GM12878 (cell line): ENCODE results near the gene NXN. TPM values are rescaled to one million over a fixed set of nuclear protein-coding genes. Genes with fewer than 3 reads are reported as not detected.

Source experiments
- ATAC-seq: fragments of 200-7000 bp; cut with Tn5 transposase; 3 replicates; pipeline ENCODE4 v1.9.1; 2020; ENCODE audit warnings: mild to moderate bottlenecking, moderate library complexity
- BruUV-seq: library from RNA; stranded (reverse); fragments of 400-500 nt; replicated peaks from 2 replicates; lab custom pipeline; 2021; lab: Mats Ljungman, UMichigan
- CTCF ChIA-PET: fragments of 300-600 bp; sonication (Branson Sonifier 250); formaldehyde crosslinking; extraction: SDS; loops from one replicate; lab custom pipeline; 2021; ENCODE audit warnings: inconsistent platforms; lab: Yijun Ruan, JAX
- POLR2A ChIA-PET: fragments of 350-600 bp; formaldehyde crosslinking; extraction: SDS; loops from one replicate; lab custom pipeline; 2021; ENCODE audit warnings: inconsistent platforms; lab: Charles Lee
- RAD21 ChIA-PET: fragments of 300-600 bp; sonication (Branson Sonifier 250); formaldehyde crosslinking; loops from one replicate; lab custom pipeline; 2023; ENCODE audit warnings: antibody characterized with exemption; ENCODE audit not compliant: unreplicated experiment; lab: Charles Lee
- SMC1A ChIA-PET: fragments of 300-600 bp; sonication (Branson Sonifier 250); formaldehyde crosslinking; loops from one replicate; lab custom pipeline; 2023; ENCODE audit not compliant: unreplicated experiment, uncharacterized antibody; lab: Charles Lee
- DNase-seq: peaks from one replicate; pipeline ENCODE4 v3.0.0-alpha.2; 2011; ENCODE audit warnings: low read depth, low spot score
- FAIRE-seq: peaks from 3 replicates; lab custom pipeline; 2011; peaks lifted over from hg19 to GRCh38; lab: Jason Lieb, UNC
- H2AFZ ChIP-seq: 2 replicates; pipeline ENCODE4 v1.6.0; 2011; ENCODE audit warnings: low read depth, low read length, control low read depth; ENCODE audit not compliant: control insufficient read depth
- H3K27ac ChIP-seq: 2 replicates; pipeline ENCODE4 v1.5.1; 2011; ENCODE audit warnings: control low read depth; ENCODE audit not compliant: control insufficient read depth, insufficient read depth
- H3K27me3 ChIP-seq, 2 experiments: replicated peaks in 1 of 2; 2 replicates each; pipeline versions ENCODE4 v1.6.0 to v1.6.1; 2011; ENCODE audit warnings: low read length in 1 of 2; ENCODE audit not compliant: control insufficient read depth in 2 of 2, insufficient read depth in 2 of 2
- H3K36me3 ChIP-seq, 2 experiments: 2 replicates each; pipeline ENCODE4 v1.5.1; 2011; ENCODE audit warnings: low read length in 1 of 2; ENCODE audit not compliant: control insufficient read depth in 2 of 2, insufficient read depth in 2 of 2
- H3K4me1 ChIP-seq: 2 replicates; pipeline ENCODE4 v1.6.1; 2011; ENCODE audit warnings: mild to moderate bottlenecking, low read length, moderate library complexity, mixed read lengths; ENCODE audit not compliant: control insufficient read depth, insufficient read depth
- H3K4me2 ChIP-seq: 2 replicates; pipeline ENCODE4 v1.6.0; 2011; ENCODE audit warnings: control low read depth; ENCODE audit not compliant: control insufficient read depth, insufficient read depth
- H3K4me3 ChIP-seq: fragments of 200-600 bp; sonication (generic); 2 replicates; pipeline ENCODE4 v1.5.1; 2016
- H3K79me2 ChIP-seq: 2 replicates; pipeline ENCODE4 v1.6.0; 2011; ENCODE audit warnings: low read length; ENCODE audit not compliant: control insufficient read depth, insufficient read depth
- H3K9ac ChIP-seq: 2 replicates; pipeline ENCODE4 v1.8.0; 2011; ENCODE audit warnings: low read length, control low read depth, mixed read lengths; ENCODE audit not compliant: control insufficient read depth, insufficient read depth
- H3K9me3 ChIP-seq: replicated peaks from 3 replicates; pipeline ENCODE4 v1.5.1; 2011; ENCODE audit warnings: mild to moderate bottlenecking, low read length; ENCODE audit not compliant: control insufficient read depth, insufficient read depth
- H4K20me1 ChIP-seq: 2 replicates; pipeline ENCODE4 v1.6.0; 2011; ENCODE audit not compliant: control insufficient read depth, insufficient read depth
- ATF2 ChIP-seq: IDR thresholded peaks from 2 replicates; pipeline ENCODE4 v1.6.1; 2012; ENCODE audit warnings: low read length, inconsistent platforms
- BHLHE40 ChIP-seq, 2 experiments: fragments of 450-650 bp in 1 of 2; IDR thresholded peaks; 2 replicates each; pipeline ENCODE4 v1.6.1; 2011 to 2017; ENCODE audit warnings: low read depth in 2 of 2, borderline replicate concordance in 1 of 2, improper control_type of control experiment in 1 of 2, low read length in 1 of 2, mild to moderate bottlenecking in 1 of 2
- FOXM1 ChIP-seq: IDR thresholded peaks from 2 replicates; pipeline ENCODE4 v1.6.1; 2012; ENCODE audit warnings: low read depth, mild to moderate bottlenecking, inconsistent platforms, low read length, moderate library complexity
- MEF2A ChIP-seq: IDR thresholded peaks from 2 replicates; pipeline ENCODE4 v1.6.1; 2011; ENCODE audit warnings: low read depth, mild to moderate bottlenecking, low read length, moderate library complexity; ENCODE audit not compliant: insufficient read depth
- POLR2AphosphoS2 ChIP-seq: IDR thresholded peaks from 2 replicates; pipeline ENCODE4 v1.6.1; 2011; ENCODE audit warnings: low read depth, mild to moderate bottlenecking, low read length, improper control_type of control experiment, moderate library complexity
- PRDM15 ChIP-seq: fragments of 450-650 bp; formaldehyde crosslinking; IDR thresholded peaks from 2 replicates; pipeline ENCODE4 v1.4.0; 2020; ENCODE audit warnings: mild to moderate bottlenecking, moderate library complexity
- STAT3 ChIP-seq: IDR thresholded peaks from 2 replicates; pipeline ENCODE4 v1.6.1; 2011; ENCODE audit warnings: low read depth, low read length, improper control_type of control experiment
- YBX1 ChIP-seq: fragments of 450-650 bp; IDR thresholded peaks from 2 replicates; pipeline ENCODE4 v1.6.1; 2016; ENCODE audit warnings: antibody characterized with exemption
- ZBTB11 ChIP-seq: fragments of 450-650 bp; formaldehyde crosslinking; IDR thresholded peaks from 2 replicates; pipeline ENCODE4 v1.5.0; 2022; ENCODE audit warnings: mild to moderate bottlenecking, missing genetic modification characterization
- ZNF622 ChIP-seq: fragments of 450-650 bp; IDR thresholded peaks from 2 replicates; pipeline ENCODE4 v1.6.1; 2017; ENCODE audit warnings: mild to moderate bottlenecking, inconsistent platforms
- WGBS: methylation state at CpG from one replicate; pipeline ENCODE4 v1.1.6; 2016; ENCODE audit warnings: low lambda C conversion rate; ENCODE audit not compliant: insufficient replicate concordance, insufficient coverage; ENCODE audit errors: missing lambda C conversion rate; 5-methylcytosine and 5-hydroxymethylcytosine counted together
- in situ Hi-C: fragments of 300-500 bp; cut with MboI; formaldehyde crosslinking; loops from 9 replicates; pipeline ENCODE4 v1.14.3; 2018; ENCODE audit warnings: mixed read lengths
- intact Hi-C: fragments of 100-400 bp; cut with micrococcal nuclease; formaldehyde crosslinking; loops from one replicate; pipeline ENCODE4 v1.14.2; 2022; ENCODE audit not compliant: unreplicated experiment
- polyA plus RNA-seq, 11 experiments: library from polyadenylated mRNA; depleted of rRNA in 4 of 11; unstranded in 6 of 11; stranded (reverse) in 5 of 11; fragments of >200 nt; fragmentation: Nextera tagmentation in 4 of 11; fragmentation: Illumina TruSeq in 1 of 11; extraction: Ambion mirVana in 4 of 11; extraction: Trizol in 1 of 11; gene quantifications; 1 replicate in 1 of 11; 2 replicates in 10 of 11; pipeline versions ENCODE4 v1.2.1 to v1.2.3, GENCODE V29; 2011 to 2016; ENCODE audit warnings: inconsistent platforms in 2 of 11, missing spikeins in 2 of 11, low read depth in 1 of 11
- total RNA-seq, 4 experiments: library from RNA; depleted of rRNA in 3 of 4; stranded (reverse); fragments of >200 nt in 3 of 4; fragmentation: Illumina TruSeq in 1 of 4; extraction: Trizol in 1 of 4; gene quantifications; 2 replicates each; pipeline versions ENCODE4 v1.2.1 to v1.2.3, GENCODE V29; 2013 to 2021

NXN gene
- total and polyA plus RNA-seq, 10 of the 15 experiments (the other 5 are each of a cell fraction or from before 2014, with no cell fraction given): 0.04 to 1.2 (median 0.30) TPM

- TF ChIP-seq PRDM15: no peak
- no peak for TF ChIP-seq FOXM1
- no peak for TF ChIP-seq MEF2A
- TF ChIP-seq ZNF622: no peak
- TF ChIP-seq, all 136 proteins: peak for 0
These were observed 176.4 kb downstream of the NXN start (continued) for GRCh38 chr17:802901-803881.

GRCh38 chr17:802481-802880 lies 177.1 kb downstream of the NXN start:
- TF ChIP-seq ZBTB11 (CRISPR knock-in tag): no peak
- TF ChIP-seq BHLHE40 (IDR thresholded peaks at IDR 0.05; ENCODE audit: borderline replicate concordance in 1 of 2, low read depth in 2 of 2, low read length in 1 of 2): no peak
- no peak for TF ChIP-seq YBX1
- no peak for TF ChIP-seq STAT3
- TF ChIP-seq POLR2AphosphoS2: no peak
- TF ChIP-seq ATF2: no peak
- TF ChIP-seq ZNF622: no peak

More at GRCh38 chr17:802481-802880, 177.1 kb downstream of the NXN start:
- Histone ChIP-seq H2AFZ (no peak overlapping the region), H3K27me3 (no peaks in the 10 kb centered on the region), H3K9me3 (no peaks in the 10 kb centered on the region), H3K4me3 (no peak overlapping the region), H3K4me1 (no peaks in the 10 kb centered on the region), H3K79me2 (no peaks in the 10 kb centered on the region), H3K27ac (no peak overlapping the region), H3K36me3 (no peaks in the 10 kb centered on the region), H3K9ac (no peak overlapping the region), H4K20me1 (no peaks in the 10 kb centered on the region), H3K4me2 (no peak overlapping the region)
- DNase-seq: no peak
- 57% methylated on average over 14 of the region's 14 CpGs for WGBS
- no peak for FAIRE-seq
- RAD21 ChIA-PET: no interaction called here
- intact Hi-C loops: no loop called here
- CTCF ChIA-PET: no interaction called here
- in situ Hi-C loops: no loop called here
- POLR2A ChIA-PET: no interaction called here
- ATAC-seq: no peak
- SMC1A ChIA-PET: no interaction called here
- no TSS peak for BruUV-seq
